ENCODE data around the gene CAMK2B.

Gene CAMK2B

GRCh38 chr7:44331682-44332081, 6.3 kb upstream of the CAMK2B start:
- H3K4me3 ChIP-seq (ENCODE audit: low read length) = no peak overlapping the region
- no peak for DNase-seq (ENCODE audit: low read depth)
- no peak for TF ChIP-seq CTCF (conservative IDR thresholded peaks at IDR 0.05; ENCODE audit: low read depth, low read length)

GRCh38 chr7:44330331-44330730, 4.9 kb upstream of the CAMK2B start:
- no peak for DNase-seq (ENCODE audit: low read depth)
- no peak for TF ChIP-seq CTCF (conservative IDR thresholded peaks at IDR 0.05; ENCODE audit: low read depth, low read length)
- no peak overlapping the region for H3K4me3 ChIP-seq (ENCODE audit: low read length)

GRCh38 chr7:44329888-44330287, 4.5 kb upstream of the CAMK2B start:
- no peak for TF ChIP-seq CTCF (conservative IDR thresholded peaks at IDR 0.05; ENCODE audit: low read depth, low read length)
- no peak for DNase-seq (ENCODE audit: low read depth)
- H3K4me3 ChIP-seq (ENCODE audit: low read length) = no peak overlapping the region

DNA sequence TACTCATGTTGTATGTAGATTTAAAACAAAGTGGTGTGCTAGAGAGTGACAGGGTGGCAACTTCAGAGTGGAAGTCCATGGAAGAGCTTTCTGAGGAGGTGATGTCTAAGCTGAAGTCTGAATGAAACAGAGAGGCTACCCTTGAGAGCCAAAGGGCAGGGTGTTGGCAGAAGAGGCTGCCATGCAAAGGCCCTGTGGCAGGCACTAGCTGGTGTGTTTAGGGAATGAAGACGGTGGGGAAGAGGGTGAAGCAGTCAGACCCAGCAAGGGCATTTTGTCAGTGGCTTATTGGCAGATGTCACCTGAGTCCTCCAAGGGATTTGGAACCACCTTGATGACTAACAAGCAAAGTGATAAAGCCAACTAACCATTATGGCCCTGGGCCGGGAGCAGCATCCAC, 3.7 kb upstream of the CAMK2B start:
- H3K4me3 ChIP-seq (ENCODE audit: low read length) = no peak overlapping the region
- DNase-seq (ENCODE audit: low read depth) = no peak
- TF ChIP-seq CTCF (conservative IDR thresholded peaks at IDR 0.05; ENCODE audit: low read depth, low read length) = no peak

- no peak for DNase-seq (ENCODE audit: low read depth)
- no peak overlapping the region for H3K4me3 ChIP-seq (ENCODE audit: low read length)
- no peak for TF ChIP-seq CTCF (conservative IDR thresholded peaks at IDR 0.05; ENCODE audit: low read depth, low read length)
Measured at GRCh38 chr7:44327981-44328380, 2.6 kb upstream of the CAMK2B start.

GRCh38 chr7:44326261-44327125, 1.1 kb upstream of the CAMK2B start:
- no peak for TF ChIP-seq CTCF (conservative IDR thresholded peaks at IDR 0.05; ENCODE audit: low read depth, low read length)
- DNase-seq (ENCODE audit: low read depth) = no peak
- no peak overlapping the region for H3K4me3 ChIP-seq (ENCODE audit: low read length)

DNA sequence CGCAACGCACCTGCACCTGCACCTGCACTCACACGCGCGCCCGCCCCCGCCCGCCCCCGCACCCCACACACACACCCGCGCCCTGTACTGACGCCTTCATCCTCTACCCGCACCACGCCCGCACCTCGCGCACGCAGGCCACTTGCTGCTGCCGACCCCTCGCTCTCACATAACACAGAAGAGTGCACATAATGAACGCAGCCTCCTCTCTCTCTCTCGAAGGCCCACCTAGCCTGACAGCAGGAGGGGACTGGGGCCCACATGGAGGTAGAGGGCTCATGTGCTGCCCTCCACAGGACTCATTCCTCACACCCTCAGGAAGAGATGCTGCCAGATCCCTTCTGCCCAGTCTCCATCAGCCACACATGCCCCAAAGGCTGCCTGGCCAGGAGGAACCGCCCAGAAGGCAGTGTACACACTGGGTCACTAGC, 432 bp upstream of the CAMK2B start:
- DNase-seq (ENCODE audit: low read depth) = no peak
- H3K4me3 ChIP-seq (ENCODE audit: low read length) = no peak overlapping the region
- TF ChIP-seq CTCF (conservative IDR thresholded peaks at IDR 0.05; ENCODE audit: low read depth, low read length) = peak; percentile 19

All from retinal pigment epithelial cell (primary cell).